A204.1 (cell line): ENCODE measurements around the gene CD46.
"Not testable (repeated sequence)": the region's sequence is repeated elsewhere in the genome, so short reads cannot be mapped to it uniquely, and the experiment has no call there.

Experiments used
- FAIRE-seq: peaks from 2 replicates; lab custom pipeline; 2012; peaks lifted over from hg19 to GRCh38; lab: Jason Lieb, UNC

CD46 gene

GRCh38 chr1:207751790-207752455 is at the start of gene CD46:
CD46 (plus strand) TSS chr1:207752054; CDS start chr1:207752213, 159 bp downstream.
- FAIRE-seq: peak; percentile 23

- FAIRE-seq: no peak
These were observed 49.5 kb upstream of the CD46 start for GRCh38 chr1:207702317-207702716.

- FAIRE-seq: no peak
These were observed 48.1 kb upstream of the CD46 start for GRCh38 chr1:207703712-207704111.

- FAIRE-seq: not testable (repeated sequence)
These were observed 43.9 kb upstream of the CD46 start for GRCh38 chr1:207708004-207708403.

GRCh38 chr1:207711285-207711684 is 40.6 kb upstream of the CD46 start:
- FAIRE-seq: no peak

- not testable (repeated sequence) for FAIRE-seq
These were observed 39.2 kb upstream of the CD46 start for GRCh38 chr1:207712701-207713100.

GRCh38 chr1:207713529-207713928 is 38.3 kb upstream of the CD46 start:
- FAIRE-seq: no peak

- FAIRE-seq: no peak
These were observed 32.6 kb upstream of the CD46 start for GRCh38 chr1:207719234-207719633.

GRCh38 chr1:207728200-207728858 is 23.5 kb upstream of the CD46 start:
- not testable (repeated sequence) for FAIRE-seq

GRCh38 chr1:207737503-207738157 is 14.2 kb upstream of the CD46 start:
- not testable (repeated sequence) for FAIRE-seq

- not testable (repeated sequence) for FAIRE-seq
These were observed 13.6 kb upstream of the CD46 start for GRCh38 chr1:207738158-207738659.

- FAIRE-seq: no peak
These were observed 11.6 kb upstream of the CD46 start for GRCh38 chr1:207740207-207740606.

- no peak for FAIRE-seq
These were observed 8.9 kb upstream of the CD46 start for GRCh38 chr1:207742850-207743555.

GRCh38 chr1:207744000-207744534 is 7.8 kb upstream of the CD46 start:
- FAIRE-seq: no peak

GRCh38 chr1:207745285-207745684 is 6.6 kb upstream of the CD46 start:
- no peak for FAIRE-seq

GRCh38 chr1:207745839-207746767 is 5.8 kb upstream of the CD46 start:
- FAIRE-seq: no peak

GRCh38 chr1:207747627-207748492 is 4.0 kb upstream of the CD46 start:
- FAIRE-seq: no peak

- no peak for FAIRE-seq
These were observed 2.9 kb upstream of the CD46 start for GRCh38 chr1:207748737-207749528.

GRCh38 chr1:207750631-207751305 is 1.1 kb upstream of the CD46 start:
- FAIRE-seq: no peak
